ENCODE results near the gene SRP9.

GRCh38 chr1:225818229-225818628 is 40.6 kb downstream of the SRP9 start:
- TF ChIP-seq CTCF (IDR thresholded peaks at IDR 0.05) (no peak), POLR2A (IDR thresholded peaks at IDR 0.05) (no peak)

All from upper lobe of left lung (tissue), 4 donors.